Spinal cord (tissue), 10 donors: Measurements from ENCODE around the gene TRIM8. TPM values are rescaled to one million over a fixed set of nuclear protein-coding genes. Genes with fewer than 3 reads are reported as not detected.

ENCODE experiments used
- DNase-seq, 6 donors: peaks; one replicate each; pipeline versions ENCODE4 v3.0.0 to v3.0.0-alpha.2; 2013 to 2015; ENCODE audit warnings: low spot score in 6 of 6, low read depth in 4 of 6
- H3K27ac ChIP-seq: one replicate; pipeline ENCODE4 v1.5.1; 2013; ENCODE audit warnings: low read depth, low read length, control low read depth
- H3K27me3 ChIP-seq: one replicate; pipeline ENCODE4 v1.6.1; 2013; ENCODE audit warnings: low read length; ENCODE audit not compliant: control insufficient read depth, insufficient read depth
- H3K36me3 ChIP-seq: one replicate; pipeline ENCODE4 v1.6.1; 2013; ENCODE audit warnings: low read length; ENCODE audit not compliant: control insufficient read depth, insufficient read depth
- H3K4me1 ChIP-seq: one replicate; pipeline ENCODE4 v1.6.1; 2013; ENCODE audit warnings: low read length; ENCODE audit not compliant: control insufficient read depth, insufficient read depth
- H3K4me3 ChIP-seq: one replicate; pipeline ENCODE4 v1.5.1; 2013; ENCODE audit warnings: low read depth, low read length, control low read depth
- H3K9me3 ChIP-seq: one replicate; pipeline ENCODE4 v1.6.1; 2013; ENCODE audit warnings: low read length; ENCODE audit not compliant: control insufficient read depth, insufficient read depth
- WGBS: methylation state at CpG from one replicate; pipeline ENCODE4 v1.1.5; 2013; ENCODE audit warnings: missing lambda C conversion rate; ENCODE audit not compliant: insufficient coverage; 5-methylcytosine and 5-hydroxymethylcytosine counted together
- polyA plus RNA-seq, 2 donors: library from polyadenylated mRNA; unstranded; fragments of 120-200 nt; gene quantifications; one replicate each; pipeline ENCODE4 v1.2.1, GENCODE V29; 2013; ENCODE audit not compliant: insufficient read length in 2 of 2
- total RNA-seq, 2 donors: library from RNA; depleted of rRNA in 1 of 2; stranded (reverse); fragments of 120-200 nt in 1 of 2; fragments of >200 nt in 1 of 2; gene quantifications; one replicate each; pipeline versions ENCODE4 v1.2.3 to v1.2.4, GENCODE V29; 2013 to 2014
- donor health status: healthy.

The TRIM8 gene
- total and polyA plus RNA-seq, 4 donors, result 42.2 to 156 (median 102) TPM

DNA sequence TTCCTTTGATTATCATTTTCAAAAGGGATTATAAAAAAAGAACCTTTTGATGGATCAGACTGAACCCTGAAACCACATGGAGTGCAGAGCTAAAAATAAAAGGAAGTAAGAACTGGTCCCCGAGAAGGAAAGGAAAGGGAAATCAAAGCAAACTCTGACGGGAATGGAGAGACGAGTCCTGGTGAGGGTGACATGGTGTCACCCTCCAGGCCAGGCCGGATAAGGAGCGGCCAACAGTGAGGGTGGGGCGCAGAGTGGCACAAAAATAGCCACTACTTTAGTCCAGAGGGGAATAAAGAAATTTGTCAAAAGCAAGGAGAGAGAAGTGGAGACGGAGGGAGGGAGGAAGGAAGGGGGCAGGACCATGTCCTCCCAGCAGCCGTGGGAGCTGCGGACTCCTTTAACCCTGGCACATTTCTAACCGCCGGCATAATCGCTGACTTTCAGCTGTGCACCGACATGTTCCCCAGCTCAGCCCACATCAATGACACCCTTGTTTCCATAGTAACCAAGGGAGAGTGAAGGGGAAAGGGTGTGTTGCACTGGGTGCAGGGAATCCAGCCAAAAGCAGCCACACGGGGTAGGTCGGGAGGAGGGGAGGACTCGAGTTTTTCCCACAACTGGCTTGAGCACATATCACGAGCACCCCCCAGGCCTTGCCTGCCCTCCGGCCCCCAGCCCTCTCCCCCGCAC, 29.7 kb downstream of the TRIM8 start:
- peak in 2 of 6 donors; percentile 92 to 94 for DNase-seq
- 7% methylated on average over 6 of the region's 19 CpGs for WGBS
- H3K27me3 ChIP-seq, result no peaks in the 10 kb centered on the region

DNA sequence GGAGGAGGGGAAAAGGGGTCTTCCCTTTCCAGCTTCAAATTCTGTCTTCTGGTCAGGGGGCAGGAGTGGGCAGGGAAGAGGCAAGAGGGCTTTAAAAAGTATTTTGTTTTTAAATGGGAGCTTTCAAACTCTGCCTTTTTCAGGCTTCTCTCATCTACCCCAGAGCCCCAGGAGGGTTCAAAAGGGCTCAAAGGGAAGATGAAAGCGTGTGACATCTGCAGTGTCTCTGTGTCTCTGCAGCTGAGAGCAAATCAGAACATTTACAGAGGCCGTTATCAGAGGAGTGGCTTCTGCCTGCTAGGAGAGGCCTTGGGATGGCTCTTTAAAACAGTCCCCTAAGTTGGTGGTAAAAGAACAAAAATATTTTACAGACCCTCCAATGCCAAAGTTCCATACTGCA, 30.3 kb downstream of the TRIM8 start:
- H3K9me3 ChIP-seq, result no peaks in the 10 kb centered on the region
- H3K27ac ChIP-seq, result peak overlapping the region; percentile 95
- H3K4me1 ChIP-seq, result peaks cover 87% of the 10 kb centered on the region
- peaks cover 9% of the 10 kb centered on the region for H3K36me3 ChIP-seq
- H3K27me3 ChIP-seq, result no peaks in the 10 kb centered on the region
- WGBS, result 0% methylated on average over 1 of the region's 2 CpGs
- H3K4me3 ChIP-seq, result peak overlapping the region; percentile 26
- DNase-seq, result peak in 1 of 6 donors; percentile 54

More for the DNA sequence above, 29.7 kb downstream of the TRIM8 start:
- H3K4me1 ChIP-seq, result peaks cover 87% of the 10 kb centered on the region
- peaks cover 5% of the 10 kb centered on the region for H3K36me3 ChIP-seq
- H3K27ac ChIP-seq, result peak overlapping the region; percentile 95
- peak overlapping the region; percentile 26 for H3K4me3 ChIP-seq
- H3K9me3 ChIP-seq, result no peaks in the 10 kb centered on the region

DNA sequence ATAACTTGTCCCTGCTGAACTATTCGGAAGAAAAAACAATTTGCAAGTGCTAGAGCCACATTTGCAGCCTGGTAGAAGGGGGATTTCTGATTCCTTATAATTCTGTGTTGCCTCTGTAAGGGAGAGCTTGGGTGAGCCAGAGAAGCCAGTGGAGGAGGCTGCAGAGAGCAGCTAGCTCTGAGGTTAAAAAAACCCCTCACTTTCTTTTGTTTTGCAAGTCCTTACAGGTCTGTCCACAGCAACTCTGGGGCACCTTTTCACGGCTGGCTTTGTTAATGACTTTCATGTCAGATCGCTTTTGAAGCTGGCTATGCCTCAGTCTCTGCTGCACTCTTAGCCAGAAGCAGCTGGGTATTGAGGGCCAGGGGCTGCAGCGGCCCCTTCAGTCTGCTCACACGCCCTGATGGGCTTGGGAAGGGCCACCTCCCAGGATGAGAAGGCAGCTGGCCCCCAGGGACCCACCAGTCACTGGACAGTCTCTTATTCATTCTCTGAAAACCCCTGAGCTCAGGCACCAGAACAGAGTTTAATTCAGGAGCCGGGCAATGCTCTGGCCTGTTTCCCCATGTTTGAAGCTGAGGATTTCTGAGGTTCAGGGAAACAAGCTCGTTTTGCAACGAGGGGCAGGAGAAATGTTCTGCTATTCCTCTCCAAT, 30.9 kb downstream of the TRIM8 start:
- Histone ChIP-seq H3K4me3 (no peak overlapping the region), H3K27me3 (no peaks in the 10 kb centered on the region), H3K4me1 (peaks cover 84% of the 10 kb centered on the region), H3K9me3 (no peaks in the 10 kb centered on the region), H3K27ac (peak overlapping the region; percentile 95), H3K36me3 (peaks cover 9% of the 10 kb centered on the region)
- peak in 2 of 6 donors; percentile 67 to 80 for DNase-seq
- 0% methylated on average over 5 of the region's 8 CpGs for WGBS

DNA sequence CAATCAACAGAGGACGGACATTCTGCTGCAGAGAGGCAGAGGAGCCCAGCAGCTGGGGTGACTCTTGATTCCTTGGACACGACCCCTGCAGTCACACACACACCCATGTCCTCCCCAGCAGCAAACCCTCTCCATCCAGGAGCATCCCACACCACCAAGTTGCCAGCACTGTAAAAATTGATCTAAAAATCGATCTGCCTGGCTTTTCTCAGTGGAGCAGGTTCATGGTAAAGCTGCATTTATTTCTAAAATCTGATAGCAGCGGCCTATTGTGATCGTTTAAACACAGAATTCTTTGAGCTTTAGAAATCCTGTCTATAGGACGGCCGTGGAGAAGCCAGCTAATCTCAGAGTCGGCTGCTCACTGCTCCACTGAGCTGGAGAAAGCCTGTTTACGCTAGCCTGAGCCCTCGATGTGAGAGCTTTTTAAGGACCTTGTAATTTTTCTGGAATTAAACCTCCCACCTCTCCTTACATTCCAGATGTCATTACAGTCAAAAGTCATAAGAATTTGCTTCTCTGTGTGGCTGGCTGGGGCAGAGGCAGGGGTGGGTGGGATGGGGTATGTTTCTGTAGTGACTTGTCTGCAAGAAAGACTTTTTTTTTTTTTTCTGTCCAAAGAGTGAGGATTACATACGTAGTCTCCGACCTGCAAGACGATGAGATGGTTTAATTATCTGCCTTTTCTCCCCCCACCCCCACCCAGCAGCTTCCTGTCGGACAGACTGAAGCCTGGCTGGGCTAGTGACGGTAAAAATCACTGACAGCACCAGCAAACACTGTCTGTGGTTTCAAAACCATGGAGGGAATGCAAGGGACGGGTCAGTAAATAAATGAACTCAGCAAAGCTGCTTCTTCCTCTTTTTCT, 31.6 kb downstream of the TRIM8 start:
- peak in 2 of 6 donors; percentile 57 to 78 for DNase-seq
- 11% methylated on average over 8 of the region's 16 CpGs for WGBS
- Histone ChIP-seq H3K27ac (peak overlapping the region; percentile 95), H3K4me1 (peaks cover 76% of the 10 kb centered on the region), H3K36me3 (peaks cover 15% of the 10 kb centered on the region), H3K9me3 (no peaks in the 10 kb centered on the region), H3K27me3 (no peaks in the 10 kb centered on the region), H3K4me3 (no peak overlapping the region)

DNA sequence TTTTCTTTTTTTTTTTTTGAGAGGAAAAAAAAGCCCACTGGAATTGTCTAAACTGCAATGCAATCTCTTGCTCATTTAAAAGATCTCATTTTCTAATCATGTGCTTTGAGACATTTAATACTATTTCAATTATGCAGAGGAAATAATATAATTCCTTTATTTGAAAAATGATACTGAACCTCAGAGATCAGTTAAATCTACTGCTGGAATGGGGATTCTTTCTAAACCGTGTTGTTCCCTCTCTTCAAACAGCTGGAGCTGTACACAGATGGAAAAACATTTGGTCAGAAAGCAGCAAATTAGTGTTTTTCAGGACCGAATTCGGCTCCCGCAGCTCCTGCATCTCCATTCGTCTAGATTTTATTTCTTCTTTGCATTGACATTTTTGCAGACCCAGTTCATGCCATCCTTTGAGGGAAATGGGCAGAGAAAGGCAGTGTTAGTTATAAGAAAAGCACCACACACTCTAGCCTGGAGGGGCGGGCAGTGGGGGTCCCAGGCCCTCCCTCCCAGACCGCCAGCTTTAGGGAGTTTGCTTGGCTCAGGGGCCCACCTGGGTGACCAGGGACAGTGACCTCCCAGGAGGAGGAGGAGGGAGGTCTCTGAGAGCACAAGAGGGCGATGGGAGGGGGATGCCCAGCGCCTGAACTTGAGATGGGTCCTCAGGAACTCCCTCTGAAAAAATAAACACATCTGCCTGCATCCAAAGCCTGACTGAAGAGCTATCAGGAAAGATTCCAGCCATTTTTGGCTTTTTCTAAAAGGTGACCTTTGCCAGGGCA, 32.4 kb downstream of the TRIM8 start:
- WGBS, result 22% methylated on average over 5 of the region's 9 CpGs
- Histone ChIP-seq H3K27ac (peak overlapping the region; percentile 95), H3K27me3 (no peaks in the 10 kb centered on the region), H3K4me1 (peaks cover 73% of the 10 kb centered on the region), H3K4me3 (no peak overlapping the region), H3K9me3 (no peaks in the 10 kb centered on the region), H3K36me3 (peaks cover 20% of the 10 kb centered on the region)
- peak in 1 of 6 donors; percentile 84 for DNase-seq

DNA sequence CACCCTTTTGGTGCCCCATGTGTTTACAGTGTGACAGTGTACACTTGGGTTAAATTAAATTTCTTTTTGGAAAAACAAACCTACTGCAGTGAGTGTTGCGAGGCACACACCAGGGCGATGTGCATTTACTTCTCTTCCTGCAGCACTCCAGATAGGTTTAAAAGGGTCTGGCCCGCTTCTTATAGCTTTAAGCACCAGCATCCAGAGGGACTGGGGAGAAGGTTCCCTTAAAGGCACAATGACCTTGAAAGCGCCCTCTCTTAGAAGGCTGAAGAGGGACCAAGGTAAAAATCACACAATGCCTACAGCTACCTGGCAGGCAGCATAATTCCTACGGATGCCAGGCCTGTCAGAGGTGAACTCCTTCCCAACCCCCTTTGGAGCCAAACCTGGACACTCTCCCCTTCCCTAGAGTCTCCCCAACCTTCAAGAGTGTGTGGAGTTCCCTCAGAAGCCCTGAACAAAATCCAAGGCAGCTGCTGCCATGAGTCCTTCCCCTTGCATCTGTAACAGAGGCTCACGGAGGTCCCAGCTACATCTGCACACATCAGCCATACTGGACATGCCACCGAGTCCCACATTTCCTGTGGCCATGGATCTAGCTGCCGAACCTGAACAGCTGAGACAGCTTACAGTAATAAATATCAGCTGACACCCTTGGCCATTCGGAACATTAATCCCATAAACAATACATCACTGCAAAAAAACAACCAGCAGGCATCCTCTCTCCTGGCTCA, 33.2 kb downstream of the TRIM8 start:
- Histone ChIP-seq H3K27ac (peak overlapping the region; percentile 95), H3K36me3 (peaks cover 26% of the 10 kb centered on the region), H3K4me1 (peaks cover 68% of the 10 kb centered on the region), H3K9me3 (no peaks in the 10 kb centered on the region), H3K4me3 (no peak overlapping the region), H3K27me3 (no peaks in the 10 kb centered on the region)
- DNase-seq, result peak in 1 of 6 donors; percentile 55
- 56% methylated on average over 7 of the region's 9 CpGs for WGBS

DNA sequence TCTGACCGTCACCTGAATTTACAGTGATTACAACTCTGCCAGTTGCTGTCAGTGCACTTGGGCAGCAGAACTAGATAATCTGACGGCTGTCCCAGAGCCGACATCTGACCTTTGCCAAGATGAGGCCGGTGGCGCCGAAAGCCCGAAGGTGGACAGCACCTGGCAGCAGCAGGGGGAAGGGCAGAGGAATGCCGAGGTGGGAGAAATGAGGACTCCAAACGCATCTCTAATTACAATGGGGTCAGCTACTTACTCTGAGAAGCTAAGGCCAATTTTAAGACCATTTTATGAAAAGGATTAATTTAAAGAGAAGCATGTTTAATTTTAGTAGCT, 33.8 kb downstream of the TRIM8 start:
- no peak for DNase-seq
- Histone ChIP-seq H3K27me3 (no peaks in the 10 kb centered on the region), H3K27ac (peak overlapping the region; percentile 95), H3K4me3 (no peak overlapping the region), H3K9me3 (no peaks in the 10 kb centered on the region), H3K36me3 (peaks cover 26% of the 10 kb centered on the region), H3K4me1 (peaks cover 63% of the 10 kb centered on the region)
- WGBS, result 69% methylated on average over 8 of the region's 9 CpGs

DNA sequence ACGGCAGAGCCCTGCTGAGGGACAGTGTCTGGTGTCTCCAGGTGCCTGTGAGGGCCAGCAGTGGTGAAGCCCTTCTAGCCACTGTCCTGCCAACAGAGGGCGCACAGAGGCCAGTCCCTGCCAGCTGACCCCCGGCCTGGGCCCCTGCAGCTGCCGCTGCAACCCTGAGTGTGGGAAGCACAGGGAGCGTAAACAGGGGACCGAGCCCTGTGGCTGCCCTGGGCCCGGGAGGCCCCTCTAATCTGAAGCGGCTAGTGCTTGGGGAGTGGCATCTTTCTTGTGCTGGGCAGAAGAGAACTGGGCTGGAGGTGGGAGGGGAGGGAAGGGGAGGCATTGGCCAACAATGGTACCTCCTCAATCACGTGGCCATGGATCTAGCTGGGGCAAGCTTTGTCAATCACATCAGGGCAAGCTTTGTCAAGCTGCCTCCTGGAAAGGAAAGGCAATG, 34.6 kb downstream of the TRIM8 start:
- Histone ChIP-seq H3K27me3 (no peaks in the 10 kb centered on the region), H3K9me3 (no peaks in the 10 kb centered on the region), H3K4me3 (no peak overlapping the region), H3K4me1 (peaks cover 55% of the 10 kb centered on the region), H3K27ac (peak overlapping the region; percentile 95), H3K36me3 (peaks cover 26% of the 10 kb centered on the region)
- peak in 2 of 6 donors; percentile 64 to 78 for DNase-seq
- WGBS, result 7% methylated on average over 9 of the region's 9 CpGs
